Breast epithelium (tissue), 4 donors: ENCODE results near the gene MORF4L1. TPM values are rescaled to one million over a fixed set of nuclear protein-coding genes. Genes with fewer than 3 reads are reported as not detected.

Source experiments
- DNase-seq, 2 donors: peaks; one replicate each; pipeline ENCODE4 v3.0.0-alpha.2; 2019; ENCODE audit warnings: low spot score in 2 of 2
- H3K27ac ChIP-seq, 2 donors: fragments of 200-600 bp; sonication (generic) in 1 of 2; one replicate each; pipeline ENCODE4 v1.5.1; 2016 to 2019; ENCODE audit warnings: mild to moderate bottlenecking in 1 of 2
- H3K27me3 ChIP-seq, 2 donors: fragments of 200-600 bp; sonication (generic) in 1 of 2; one replicate each; pipeline versions ENCODE4 v1.5.1 to v1.6.0; 2017 to 2019; ENCODE audit warnings: control low read depth in 1 of 2, mild to moderate bottlenecking in 1 of 2
- H3K36me3 ChIP-seq: fragments of 200-600 bp; one replicate; pipeline ENCODE4 v1.5.1; 2019
- H3K4me1 ChIP-seq, 2 donors: fragments of 200-600 bp; sonication (generic); one replicate each; pipeline ENCODE4 v1.5.1; 2016 to 2019; ENCODE audit warnings: control low read depth in 1 of 2
- H3K4me3 ChIP-seq, 3 donors: fragments of 200-600 bp; sonication (generic); 1 replicate in 2 of 3; 2 replicates in 1 of 3; pipeline ENCODE4 v1.5.1; 2016 to 2019; ENCODE audit warnings: mild to moderate bottlenecking in 3 of 3, moderate library complexity in 2 of 3
- H3K9me3 ChIP-seq, 2 donors: fragments of 200-600 bp; sonication (generic) in 1 of 2; one replicate each; pipeline ENCODE4 v1.5.1; 2016 to 2019; ENCODE audit warnings: control low read depth in 1 of 2
- POLR2A ChIP-seq: fragments of 450-650 bp; IDR thresholded peaks from one replicate; pipeline ENCODE4 v1.6.1; 2016; ENCODE audit warnings: antibody characterized with exemption, mild to moderate bottlenecking, moderate library complexity
- POLR2AphosphoS5 ChIP-seq, 3 donors: sonication (generic); formaldehyde crosslinking; IDR thresholded peaks; one replicate each; pipeline ENCODE4 v1.6.1; 2017; ENCODE audit warnings: antibody characterized with exemption in 3 of 3
- intact Hi-C: fragments of 100-400 bp; cut with DNase I; formaldehyde crosslinking; loops from one replicate; pipeline ENCODE4 v1.15.1; 2023; ENCODE audit warnings: low total_unique reads
- total RNA-seq, 3 donors: library from RNA; depleted of rRNA; stranded (reverse); fragments of >200 nt; gene quantifications; one replicate each; pipeline ENCODE4 v1.1.0, GENCODE V29; 2016
- TF ChIP-seq, protein P1 (sequence below), 3 donors: fragments of 450-650 bp; IDR thresholded peaks; one replicate each; pipeline ENCODE4 v1.5.1; 2016 to 2017; ENCODE audit warnings: antibody characterized with exemption in 3 of 3, mild to moderate bottlenecking in 3 of 3, moderate library complexity in 3 of 3

The MORF4L1 gene
- total RNA-seq, 3 donors from 2014 or later: 330 to 411 (median 350) TPM

DNA sequence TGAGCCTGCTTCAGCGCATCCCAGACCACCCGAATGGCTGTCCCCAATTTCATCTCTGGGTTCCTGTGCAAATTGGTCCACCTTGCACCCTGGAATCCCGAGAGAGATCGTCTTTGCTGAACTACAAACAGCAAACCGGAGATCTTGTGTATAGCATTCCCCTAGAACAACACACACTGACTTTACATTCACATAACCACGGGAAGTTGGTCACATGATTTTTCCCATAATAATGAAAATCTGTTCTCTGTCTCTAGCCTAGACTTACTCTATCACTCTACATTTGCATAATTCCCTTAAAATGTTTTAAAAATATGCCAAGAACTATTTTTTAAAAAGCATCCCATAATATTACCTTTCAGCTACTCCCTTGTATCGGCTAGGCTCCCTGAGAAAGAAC is 37.6 kb downstream of the MORF4L1 start:
- DNase-seq: no peak
- intact Hi-C loops: no loop called here
- H3K9me3 ChIP-seq: no peaks in the 10 kb centered on the region
- H3K36me3 ChIP-seq: no peaks in the 10 kb centered on the region
- H3K27ac ChIP-seq: peak overlapping the region in 1 of 2 donors; percentile 13
- no peaks in the 10 kb centered on the region for H3K4me1 ChIP-seq
- no peaks in the 10 kb centered on the region for H3K27me3 ChIP-seq
- no peak for TF ChIP-seq POLR2A
- TF ChIP-seq POLR2AphosphoS5 (IDR thresholded peaks at IDR 0.05): no peak
- TF ChIP-seq, protein P1, sequence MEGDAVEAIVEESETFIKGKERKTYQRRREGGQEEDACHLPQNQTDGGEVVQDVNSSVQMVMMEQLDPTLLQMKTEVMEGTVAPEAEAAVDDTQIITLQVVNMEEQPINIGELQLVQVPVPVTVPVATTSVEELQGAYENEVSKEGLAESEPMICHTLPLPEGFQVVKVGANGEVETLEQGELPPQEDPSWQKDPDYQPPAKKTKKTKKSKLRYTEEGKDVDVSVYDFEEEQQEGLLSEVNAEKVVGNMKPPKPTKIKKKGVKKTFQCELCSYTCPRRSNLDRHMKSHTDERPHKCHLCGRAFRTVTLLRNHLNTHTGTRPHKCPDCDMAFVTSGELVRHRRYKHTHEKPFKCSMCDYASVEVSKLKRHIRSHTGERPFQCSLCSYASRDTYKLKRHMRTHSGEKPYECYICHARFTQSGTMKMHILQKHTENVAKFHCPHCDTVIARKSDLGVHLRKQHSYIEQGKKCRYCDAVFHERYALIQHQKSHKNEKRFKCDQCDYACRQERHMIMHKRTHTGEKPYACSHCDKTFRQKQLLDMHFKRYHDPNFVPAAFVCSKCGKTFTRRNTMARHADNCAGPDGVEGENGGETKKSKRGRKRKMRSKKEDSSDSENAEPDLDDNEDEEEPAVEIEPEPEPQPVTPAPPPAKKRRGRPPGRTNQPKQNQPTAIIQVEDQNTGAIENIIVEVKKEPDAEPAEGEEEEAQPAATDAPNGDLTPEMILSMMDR (IDR thresholded peaks at IDR 0.05): no peak
- no peak overlapping the region for H3K4me3 ChIP-seq

DNA sequence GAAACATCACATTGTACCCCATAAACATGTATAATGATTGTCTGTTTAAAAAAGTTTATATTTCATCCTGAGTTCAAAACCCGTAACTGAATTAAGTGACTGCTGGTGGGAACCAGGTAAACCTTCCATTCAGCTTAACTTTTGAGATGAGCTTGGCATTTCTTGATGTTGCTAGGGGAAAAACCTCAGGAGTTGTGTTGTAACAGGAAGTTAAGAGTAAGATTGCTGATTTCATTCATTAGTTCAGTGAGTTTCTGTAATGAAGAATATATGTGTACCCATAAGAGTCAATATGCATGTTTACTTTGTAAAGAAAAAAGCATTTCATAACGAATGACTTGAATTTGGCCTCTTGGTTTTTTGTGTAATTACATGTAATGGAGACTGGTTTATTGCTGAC is 39.6 kb downstream of the MORF4L1 start:
- intact Hi-C loops: no loop called here
- no peaks in the 10 kb centered on the region for H3K36me3 ChIP-seq
- H3K4me3 ChIP-seq: no peak overlapping the region
- no peaks in the 10 kb centered on the region for H3K27me3 ChIP-seq
- DNase-seq: no peak
- H3K9me3 ChIP-seq: no peaks in the 10 kb centered on the region
- H3K27ac ChIP-seq: no peak overlapping the region
- TF ChIP-seq, protein P1 (IDR thresholded peaks at IDR 0.05): no peak
- no peak for TF ChIP-seq POLR2AphosphoS5 (IDR thresholded peaks at IDR 0.05)
- TF ChIP-seq POLR2A: no peak
- H3K4me1 ChIP-seq: no peaks in the 10 kb centered on the region

GRCh38 chr15:78913012-78913411 is 40.3 kb downstream of the MORF4L1 start:
- no peaks in the 10 kb centered on the region for H3K36me3 ChIP-seq
- DNase-seq: no peak
- no peaks in the 10 kb centered on the region for H3K27me3 ChIP-seq
- no peak overlapping the region for H3K4me3 ChIP-seq
- H3K27ac ChIP-seq: peak overlapping the region in 1 of 2 donors; percentile 9
- TF ChIP-seq, protein P1 (IDR thresholded peaks at IDR 0.05): no peak
- TF ChIP-seq POLR2AphosphoS5 (IDR thresholded peaks at IDR 0.05) (no peak), POLR2A (no peak)
- intact Hi-C loops: no loop called here
- no peaks in the 10 kb centered on the region for H3K4me1 ChIP-seq
- no peaks in the 10 kb centered on the region for H3K9me3 ChIP-seq

DNA sequence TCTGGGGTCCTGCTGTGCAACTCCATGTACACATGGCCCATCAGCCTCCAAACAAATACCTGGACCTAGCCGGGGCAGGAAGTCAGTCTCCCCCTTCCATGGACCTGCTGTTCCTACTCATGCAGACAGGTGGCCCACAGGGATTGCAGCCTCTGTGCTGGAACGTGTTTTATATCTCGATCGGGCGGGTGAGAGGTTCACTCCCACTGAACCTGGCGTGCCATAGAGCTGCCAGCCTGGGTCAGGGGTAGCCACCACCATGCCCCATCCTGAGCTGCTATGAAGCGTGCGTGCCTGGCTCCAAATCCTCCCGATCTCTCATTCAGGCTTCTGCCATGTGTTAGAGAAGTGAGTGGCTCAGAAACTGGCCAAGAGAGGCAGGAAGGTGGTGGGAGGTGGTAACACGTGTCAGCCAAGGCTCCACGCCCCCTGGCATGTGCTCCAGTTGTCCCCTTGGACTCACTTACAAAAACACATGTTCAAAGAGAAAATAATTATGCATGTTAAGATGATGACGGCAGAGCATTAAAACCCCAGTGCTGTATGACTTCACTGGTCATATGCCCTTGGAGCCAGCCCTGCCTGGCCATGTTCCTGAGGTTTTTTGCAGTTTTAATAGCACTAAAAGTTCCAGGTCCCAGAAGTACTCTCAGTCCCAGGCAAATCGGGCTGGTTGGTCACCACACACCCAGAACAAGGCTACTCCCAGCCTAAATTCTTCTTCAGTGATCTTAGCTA is 41.5 kb downstream of the MORF4L1 start:
- no peaks in the 10 kb centered on the region for H3K4me1 ChIP-seq
- intact Hi-C loops: loop anchor here (1.0 kb wide), 1 partner anchor 11 kb away; no protein-coding TSS in a partner anchor
- no peaks in the 10 kb centered on the region for H3K9me3 ChIP-seq
- no peaks in the 10 kb centered on the region for H3K27me3 ChIP-seq
- peak overlapping the region; percentile 57 to 84 for H3K27ac ChIP-seq
- H3K4me3 ChIP-seq: no peak overlapping the region
- TF ChIP-seq POLR2A: no peak
- peak in 1 of 3 donors; percentile 9 for TF ChIP-seq POLR2AphosphoS5 (IDR thresholded peaks at IDR 0.05)
- TF ChIP-seq, protein P1 (IDR thresholded peaks at IDR 0.05): peak in 2 of 3 donors; percentile 47 to 66
- H3K36me3 ChIP-seq: no peaks in the 10 kb centered on the region
- no peak for DNase-seq

GRCh38 chr15:78915341-78916087 is 42.8 kb downstream of the MORF4L1 start:
- no peak overlapping the region for H3K4me3 ChIP-seq
- H3K4me1 ChIP-seq: no peaks in the 10 kb centered on the region
- no peaks in the 10 kb centered on the region for H3K9me3 ChIP-seq
- H3K36me3 ChIP-seq: no peaks in the 10 kb centered on the region
- intact Hi-C loops: no loop called here
- no peak for TF ChIP-seq POLR2A
- TF ChIP-seq, protein P1 (IDR thresholded peaks at IDR 0.05): no peak
- peak in 1 of 3 donors; percentile 16 for TF ChIP-seq POLR2AphosphoS5 (IDR thresholded peaks at IDR 0.05)
- H3K27ac ChIP-seq: peak overlapping the region; percentile 54 to 62
- H3K27me3 ChIP-seq: no peaks in the 10 kb centered on the region
- DNase-seq: no peak
